ENCODE results near the gene CYCS.

DNA sequence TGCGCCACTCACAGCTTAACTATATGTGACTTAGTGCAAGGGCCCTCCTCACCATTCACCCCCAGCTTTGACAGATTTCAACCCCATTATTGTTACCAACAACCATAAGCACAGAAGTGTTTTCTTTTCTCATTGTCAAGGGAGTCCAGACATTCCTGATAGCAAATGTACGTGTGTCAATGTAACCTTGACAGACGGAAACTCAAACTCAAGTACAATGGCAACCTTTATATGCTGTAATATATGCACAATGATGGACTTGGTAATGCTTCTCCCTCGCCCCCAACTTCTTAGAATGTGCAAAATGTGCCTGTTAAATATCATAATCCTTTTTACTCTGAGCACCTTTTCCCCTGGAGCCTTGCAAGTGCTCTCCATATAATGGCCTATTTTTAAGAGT is 34.7 kb downstream of the CYCS start:
- TF ChIP-seq, protein P1, sequence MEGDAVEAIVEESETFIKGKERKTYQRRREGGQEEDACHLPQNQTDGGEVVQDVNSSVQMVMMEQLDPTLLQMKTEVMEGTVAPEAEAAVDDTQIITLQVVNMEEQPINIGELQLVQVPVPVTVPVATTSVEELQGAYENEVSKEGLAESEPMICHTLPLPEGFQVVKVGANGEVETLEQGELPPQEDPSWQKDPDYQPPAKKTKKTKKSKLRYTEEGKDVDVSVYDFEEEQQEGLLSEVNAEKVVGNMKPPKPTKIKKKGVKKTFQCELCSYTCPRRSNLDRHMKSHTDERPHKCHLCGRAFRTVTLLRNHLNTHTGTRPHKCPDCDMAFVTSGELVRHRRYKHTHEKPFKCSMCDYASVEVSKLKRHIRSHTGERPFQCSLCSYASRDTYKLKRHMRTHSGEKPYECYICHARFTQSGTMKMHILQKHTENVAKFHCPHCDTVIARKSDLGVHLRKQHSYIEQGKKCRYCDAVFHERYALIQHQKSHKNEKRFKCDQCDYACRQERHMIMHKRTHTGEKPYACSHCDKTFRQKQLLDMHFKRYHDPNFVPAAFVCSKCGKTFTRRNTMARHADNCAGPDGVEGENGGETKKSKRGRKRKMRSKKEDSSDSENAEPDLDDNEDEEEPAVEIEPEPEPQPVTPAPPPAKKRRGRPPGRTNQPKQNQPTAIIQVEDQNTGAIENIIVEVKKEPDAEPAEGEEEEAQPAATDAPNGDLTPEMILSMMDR (IDR thresholded peaks at IDR 0.05), result no peak
- TF ChIP-seq EP300 (IDR thresholded peaks at IDR 0.05; ENCODE audit: low read depth) (no peak), POLR2A (IDR thresholded peaks at IDR 0.05) (no peak)
